HG03432 (cell line): Measurements from ENCODE around the gene COQ5.
"Not testable (repeated sequence)": the region's sequence is repeated elsewhere in the genome, so short reads cannot be mapped to it uniquely, and the experiment has no call there.

Experiments
- ATAC-seq: cut with Tn5 transposase; IDR thresholded peaks from one replicate; pipeline ENCODE4 v1.9.1; 2021; ENCODE audit warnings: mild to moderate bottlenecking, moderate library complexity; ENCODE audit not compliant: unreplicated experiment

Gene COQ5

GRCh38 chr12:120528861-120529525 lies at the start of gene COQ5:
Gene COQ5 (minus strand): TSS chr12:120529158. CDS start chr12:120529141, 17 bp downstream.
- peak; percentile 81 for ATAC-seq

- ATAC-seq: no peak
Measured at GRCh38 chr12:120574106-120574505, 45.1 kb upstream of the COQ5 start.

GRCh38 chr12:120573560-120573959 lies 44.6 kb upstream of the COQ5 start:
- no peak for ATAC-seq

- no peak for ATAC-seq
Measured at GRCh38 chr12:120571299-120571698, 42.3 kb upstream of the COQ5 start.

GRCh38 chr12:120563495-120563894 lies 34.5 kb upstream of the COQ5 start:
- ATAC-seq: no peak

- ATAC-seq: no peak
Measured at GRCh38 chr12:120562906-120563305, 33.9 kb upstream of the COQ5 start.

- no peak for ATAC-seq
Measured at GRCh38 chr12:120557589-120557988, 28.6 kb upstream of the COQ5 start.

GRCh38 chr12:120554678-120555077 lies 25.7 kb upstream of the COQ5 start:
- no peak for ATAC-seq

GRCh38 chr12:120546050-120546386 lies 17.1 kb upstream of the COQ5 start:
- ATAC-seq: no peak

GRCh38 chr12:120544691-120545090 lies 15.7 kb upstream of the COQ5 start:
- ATAC-seq: no peak

GRCh38 chr12:120542166-120542565 lies 13.2 kb upstream of the COQ5 start:
- ATAC-seq: no peak

GRCh38 chr12:120540445-120540844 lies 11.5 kb upstream of the COQ5 start:
- ATAC-seq: no peak

GRCh38 chr12:120539303-120539702 lies 10.3 kb upstream of the COQ5 start:
- no peak for ATAC-seq

GRCh38 chr12:120538281-120539156 lies 9.6 kb upstream of the COQ5 start:
- no peak for ATAC-seq

GRCh38 chr12:120537856-120538220 lies 8.9 kb upstream of the COQ5 start:
- ATAC-seq: no peak

GRCh38 chr12:120536064-120536791 lies 7.3 kb upstream of the COQ5 start:
- no peak for ATAC-seq

- ATAC-seq: peak; percentile 37
Measured at GRCh38 chr12:120534703-120535655, 6.0 kb upstream of the COQ5 start.

GRCh38 chr12:120534203-120534702 lies 5.3 kb upstream of the COQ5 start, which contains the start of gene RNF10:
Gene RNF10 (plus strand): TSS chr12:120534356. CDS start chr12:120534812, 456 bp downstream.
- ATAC-seq: peak; percentile 70

- ATAC-seq: no peak
Measured at GRCh38 chr12:120532701-120533238, 3.8 kb upstream of the COQ5 start.

- ATAC-seq: not testable (repeated sequence)
Measured at GRCh38 chr12:120530418-120530761, 1.4 kb upstream of the COQ5 start.
